Nephron progenitor cell (in vitro differentiated cells): ENCODE results near the gene BPIFB2.
A peak's percentile ranks its signal among the peaks of the same experiment; 100 is the strongest.
"Not testable (repeated sequence)": the region's sequence is repeated elsewhere in the genome, so short reads cannot be mapped to it uniquely, and the experiment has no call there.

Experiments
- DNase-seq: peaks from one replicate; pipeline ENCODE4 v3.0.0; 2021
- H3K27ac Mint-ChIP-seq: 2 replicates; pipeline ENCODE4 v1.8.0; 2021; ENCODE audit warnings: mild to moderate bottlenecking, moderate library complexity, mixed read lengths
- H3K27me3 Mint-ChIP-seq: 2 replicates; pipeline ENCODE4 v1.8.0; 2021; ENCODE audit warnings: mild to moderate bottlenecking, low read depth, mixed read lengths; ENCODE audit not compliant: poor library complexity
- H3K36me3 Mint-ChIP-seq: 2 replicates; pipeline ENCODE4 v1.8.0; 2021; ENCODE audit warnings: low read depth, mixed read lengths
- H3K4me1 Mint-ChIP-seq: 2 replicates; pipeline ENCODE4 v1.8.0; 2021; ENCODE audit warnings: mixed read lengths
- H3K4me3 Mint-ChIP-seq: 2 replicates; pipeline ENCODE4 v1.8.0; 2021; ENCODE audit warnings: mild to moderate bottlenecking, moderate library complexity, mixed read lengths
- H3K9me3 Mint-ChIP-seq: 2 replicates; pipeline ENCODE4 v1.8.0; 2021; ENCODE audit warnings: mild to moderate bottlenecking, moderate library complexity, mixed read lengths
- CTCF ChIP-seq: fragments of 200-600 bp; sonication (generic); IDR thresholded peaks from 2 replicates; pipeline ENCODE4 v1.5.0; 2021; ENCODE audit warnings: antibody characterized with exemption

Gene BPIFB2

GRCh38 chr20:32962053-32962452, 45.5 kb upstream of the BPIFB2 start:
- H3K4me3 Mint-ChIP-seq: no peak overlapping the region
- H3K9me3 Mint-ChIP-seq: peaks cover 14% of the 10 kb centered on the region
- no peak overlapping the region for H3K27ac Mint-ChIP-seq
- peaks cover 42% of the 10 kb centered on the region for H3K4me1 Mint-ChIP-seq
- H3K27me3 Mint-ChIP-seq: peaks cover 15% of the 10 kb centered on the region
- DNase-seq: no peak
- H3K36me3 Mint-ChIP-seq: peaks cover 9% of the 10 kb centered on the region
- no peak for TF ChIP-seq CTCF

GRCh38 chr20:32962646-32963045, 44.9 kb upstream of the BPIFB2 start:
- not testable (repeated sequence) for DNase-seq, H3K4me3 Mint-ChIP-seq, H3K9me3 Mint-ChIP-seq, H3K36me3 Mint-ChIP-seq
- H3K27me3 Mint-ChIP-seq: peaks cover 15% of the 10 kb centered on the region
- H3K4me1 Mint-ChIP-seq: peaks cover 37% of the 10 kb centered on the region
- peak overlapping the region; percentile 75 for H3K27ac Mint-ChIP-seq

GRCh38 chr20:32963176-32963575, 44.3 kb upstream of the BPIFB2 start:
- Mint-ChIP-seq H3K36me3 (no peaks in the 10 kb centered on the region), H3K4me3 (no peak overlapping the region), H3K27ac (no peak overlapping the region), H3K27me3 (peaks cover 15% of the 10 kb centered on the region), H3K9me3 (peaks cover 2% of the 10 kb centered on the region), H3K4me1 (peaks cover 32% of the 10 kb centered on the region)
- no peak for TF ChIP-seq CTCF
- no peak for DNase-seq

GRCh38 chr20:32964575-32964974, 42.9 kb upstream of the BPIFB2 start:
- Mint-ChIP-seq H3K9me3 (no peaks in the 10 kb centered on the region), H3K4me3 (no peak overlapping the region), H3K27ac (no peak overlapping the region), H3K4me1 (peaks cover 31% of the 10 kb centered on the region), H3K27me3 (peaks cover 15% of the 10 kb centered on the region), H3K36me3 (no peaks in the 10 kb centered on the region)
- TF ChIP-seq CTCF: no peak
- no peak for DNase-seq

GRCh38 chr20:32965115-32965514, 42.4 kb upstream of the BPIFB2 start:
- DNase-seq: no peak
- H3K27me3 Mint-ChIP-seq: peaks cover 15% of the 10 kb centered on the region
- no peaks in the 10 kb centered on the region for H3K9me3 Mint-ChIP-seq
- H3K27ac Mint-ChIP-seq: peak overlapping the region; percentile 77
- no peak for TF ChIP-seq CTCF
- peaks cover 31% of the 10 kb centered on the region for H3K4me1 Mint-ChIP-seq
- no peaks in the 10 kb centered on the region for H3K36me3 Mint-ChIP-seq
- H3K4me3 Mint-ChIP-seq: no peak overlapping the region

GRCh38 chr20:32965581-32966373, 41.7 kb upstream of the BPIFB2 start:
- no peak overlapping the region for H3K4me3 Mint-ChIP-seq
- H3K27ac Mint-ChIP-seq: peak overlapping the region; percentile 77
- no peak for TF ChIP-seq CTCF
- no peaks in the 10 kb centered on the region for H3K36me3 Mint-ChIP-seq
- DNase-seq: no peak
- peaks cover 31% of the 10 kb centered on the region for H3K4me1 Mint-ChIP-seq
- no peaks in the 10 kb centered on the region for H3K9me3 Mint-ChIP-seq
- H3K27me3 Mint-ChIP-seq: peaks cover 15% of the 10 kb centered on the region
